PC-9 (cell line): ENCODE results near the gene C1orf35.

Source experiments
- EZH2 ChIP-seq: fragments of 200-600 bp; sonication (generic); IDR thresholded peaks from 2 replicates; pipeline ENCODE4 v1.8.0; 2017; ENCODE audit warnings: antibody characterized with exemption, low read depth
- TF ChIP-seq, protein P1 (sequence below): fragments of 200-600 bp; sonication (generic); conservative IDR thresholded peaks from 2 replicates; pipeline ENCODE4 v1.6.1; 2017; ENCODE audit warnings: mixed run types, antibody characterized with exemption, mild to moderate bottlenecking, moderate library complexity

DNA sequence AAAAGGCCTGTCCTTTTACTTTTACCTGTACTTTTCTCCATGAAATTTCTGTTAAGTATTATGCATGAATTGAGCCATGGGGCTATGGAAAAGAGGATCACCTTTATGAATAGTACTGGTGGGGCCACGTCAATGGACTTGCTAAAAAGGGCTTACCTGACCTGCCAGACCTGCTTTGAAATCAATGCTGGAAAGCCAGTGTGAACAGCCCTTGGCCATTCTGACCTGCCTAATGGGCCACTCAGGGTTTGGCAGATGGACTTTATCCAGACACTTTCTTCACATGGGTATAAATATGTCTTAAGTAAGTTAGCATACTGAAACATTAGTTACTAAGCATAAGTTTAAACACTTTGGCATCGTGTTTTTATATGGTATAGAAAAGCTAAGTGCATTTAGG is 28.6 kb upstream of the C1orf35 start:
- TF ChIP-seq EZH2: no peak
- TF ChIP-seq, protein P1, sequence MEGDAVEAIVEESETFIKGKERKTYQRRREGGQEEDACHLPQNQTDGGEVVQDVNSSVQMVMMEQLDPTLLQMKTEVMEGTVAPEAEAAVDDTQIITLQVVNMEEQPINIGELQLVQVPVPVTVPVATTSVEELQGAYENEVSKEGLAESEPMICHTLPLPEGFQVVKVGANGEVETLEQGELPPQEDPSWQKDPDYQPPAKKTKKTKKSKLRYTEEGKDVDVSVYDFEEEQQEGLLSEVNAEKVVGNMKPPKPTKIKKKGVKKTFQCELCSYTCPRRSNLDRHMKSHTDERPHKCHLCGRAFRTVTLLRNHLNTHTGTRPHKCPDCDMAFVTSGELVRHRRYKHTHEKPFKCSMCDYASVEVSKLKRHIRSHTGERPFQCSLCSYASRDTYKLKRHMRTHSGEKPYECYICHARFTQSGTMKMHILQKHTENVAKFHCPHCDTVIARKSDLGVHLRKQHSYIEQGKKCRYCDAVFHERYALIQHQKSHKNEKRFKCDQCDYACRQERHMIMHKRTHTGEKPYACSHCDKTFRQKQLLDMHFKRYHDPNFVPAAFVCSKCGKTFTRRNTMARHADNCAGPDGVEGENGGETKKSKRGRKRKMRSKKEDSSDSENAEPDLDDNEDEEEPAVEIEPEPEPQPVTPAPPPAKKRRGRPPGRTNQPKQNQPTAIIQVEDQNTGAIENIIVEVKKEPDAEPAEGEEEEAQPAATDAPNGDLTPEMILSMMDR: no peak
